Measurements from ENCODE around the gene RPIA.

DNA sequence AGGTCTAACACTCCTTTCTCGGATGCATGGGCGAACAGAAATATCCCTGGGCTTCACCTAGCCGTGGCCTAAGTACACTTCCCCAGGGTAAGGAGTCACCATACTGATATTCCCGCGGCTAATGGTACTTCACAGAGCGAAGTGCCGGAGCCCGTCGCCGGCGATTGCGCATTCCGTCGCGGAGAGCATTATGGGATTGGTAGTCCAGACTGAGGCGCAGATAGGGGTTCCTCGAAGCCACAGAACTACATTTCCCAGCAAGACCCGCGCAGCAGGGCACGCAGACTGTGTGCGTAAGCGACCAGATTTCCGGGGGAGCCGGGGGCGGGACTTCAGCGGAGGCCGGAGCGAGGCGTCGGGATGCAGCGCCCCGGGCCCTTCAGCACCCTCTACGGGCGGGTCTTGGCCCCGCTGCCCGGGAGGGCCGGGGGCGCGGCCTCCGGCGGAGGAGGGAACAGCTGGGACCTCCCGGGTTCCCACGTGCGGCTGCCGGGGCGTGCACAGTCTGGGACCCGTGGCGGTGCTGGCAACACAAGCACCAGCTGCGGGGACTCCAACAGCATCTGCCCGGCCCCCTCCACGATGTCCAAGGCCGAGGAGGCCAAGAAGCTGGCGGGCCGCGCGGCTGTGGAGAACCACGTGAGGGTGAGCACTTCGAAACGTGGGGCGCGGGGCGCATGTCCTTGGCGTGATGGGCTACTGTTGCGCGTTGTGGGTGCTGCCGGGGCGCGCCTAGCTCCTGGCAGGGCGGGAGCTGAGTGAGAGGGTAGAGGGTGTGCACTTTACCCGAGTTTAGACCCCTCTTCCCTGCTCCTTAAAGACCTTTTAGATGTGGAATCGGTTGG, at the start of gene RPIA:
- no peak for TF ChIP-seq FOXM1 (IDR thresholded peaks at IDR 0.05; ENCODE audit: borderline replicate concordance)
- TF ChIP-seq LEF1 (IDR thresholded peaks at IDR 0.05; ENCODE audit: borderline replicate concordance) = no peak
- TF ChIP-seq HDGF (IDR thresholded peaks at IDR 0.05; ENCODE audit: borderline replicate concordance) = no peak
- no peak for TF ChIP-seq FOXA1 (IDR thresholded peaks at IDR 0.05)
- no peak for TF ChIP-seq CTBP1 (IDR thresholded peaks at IDR 0.05; ENCODE audit: borderline replicate concordance)

All from HEK293T (cell line).